ENCODE data around the gene PLXNA2.

The PLXNA2 gene

GRCh38 chr1:208239473-208240381 lies 4.5 kb downstream of the PLXNA2 start:
- DNase-seq: no peak

GRCh38 chr1:208238710-208239472 lies 5.3 kb downstream of the PLXNA2 start:
- DNase-seq: no peak

GRCh38 chr1:208237241-208237640 lies 6.9 kb downstream of the PLXNA2 start:
- DNase-seq: no peak

GRCh38 chr1:208235982-208236761 lies 8.0 kb downstream of the PLXNA2 start:
- no peak for DNase-seq

GRCh38 chr1:208235356-208235981 lies 8.7 kb downstream of the PLXNA2 start:
- DNase-seq: no peak

GRCh38 chr1:208234721-208235120 lies 9.5 kb downstream of the PLXNA2 start:
- no peak for DNase-seq

GRCh38 chr1:208233978-208234377 lies 10.2 kb downstream of the PLXNA2 start:
- no peak for DNase-seq

- DNase-seq: no peak
Observed at GRCh38 chr1:208233546-208233945, 10.6 kb downstream of the PLXNA2 start.

GRCh38 chr1:208232662-208233038 lies 11.5 kb downstream of the PLXNA2 start:
- no peak for DNase-seq

GRCh38 chr1:208231881-208232661 lies 12.1 kb downstream of the PLXNA2 start:
- no peak for DNase-seq

- no peak for DNase-seq
Observed at GRCh38 chr1:208230668-208231529, 13.3 kb downstream of the PLXNA2 start.

GRCh38 chr1:208228550-208228949 lies 15.6 kb downstream of the PLXNA2 start:
- no peak for DNase-seq

- no peak for DNase-seq
Observed at GRCh38 chr1:208228026-208228425, 16.2 kb downstream of the PLXNA2 start.

- no peak for DNase-seq
Observed at GRCh38 chr1:208227366-208227765, 16.8 kb downstream of the PLXNA2 start.

GRCh38 chr1:208225954-208226937 lies 17.9 kb downstream of the PLXNA2 start:
- no peak for DNase-seq

GRCh38 chr1:208224192-208224713 lies 19.9 kb downstream of the PLXNA2 start:
- no peak for DNase-seq

GRCh38 chr1:208223136-208223535 lies 21.0 kb downstream of the PLXNA2 start:
- no peak for DNase-seq

- DNase-seq: no peak
Observed at GRCh38 chr1:208222376-208223126, 21.6 kb downstream of the PLXNA2 start.

- DNase-seq: no peak
Observed at GRCh38 chr1:208221291-208221622, 22.9 kb downstream of the PLXNA2 start.
